WTC11 (cell line): ENCODE measurements around the gene SESN2. TPM values are rescaled to one million over a fixed set of nuclear protein-coding genes. Genes with fewer than 3 reads are reported as not detected.
A peak's percentile ranks its signal among the peaks of the same experiment; 100 is the strongest.

ENCODE experiments used
- ATAC-seq: fragments of 200-7000 bp; cut with Tn5 transposase; 2 replicates; pipeline ENCODE4 v1.10.0; 2021; ENCODE audit warnings: mild to moderate bottlenecking, moderate library complexity
- CTCF ChIA-PET: fragments of 300-600 bp; sonication (Branson Sonifier 250); formaldehyde crosslinking; loops from one replicate; lab custom pipeline; 2021; ENCODE audit warnings: antibody characterized with exemption; lab: Charles Lee
- POLR2A ChIA-PET: fragments of 350-600 bp; sonication (Branson Sonifier 250); formaldehyde crosslinking; loops from one replicate; lab custom pipeline; 2021; ENCODE audit warnings: antibody characterized with exemption; lab: Charles Lee
- DNase-seq: peaks from one replicate; pipeline ENCODE4 v3.0.0; 2021; ENCODE audit warnings: low spot score
- H3K27ac Mint-ChIP-seq: 2 replicates; pipeline ENCODE4 v1.8.0; 2021; ENCODE audit warnings: mixed read lengths
- H3K27me3 Mint-ChIP-seq: 2 replicates; pipeline ENCODE4 v1.8.0; 2021; ENCODE audit warnings: low read depth, mild to moderate bottlenecking, moderate library complexity, mixed read lengths
- H3K36me3 Mint-ChIP-seq: 2 replicates; pipeline ENCODE4 v1.8.0; 2021; ENCODE audit warnings: mixed read lengths
- H3K4me1 Mint-ChIP-seq: 2 replicates; pipeline ENCODE4 v1.8.0; 2022; ENCODE audit warnings: mixed read lengths
- H3K4me3 Mint-ChIP-seq: 2 replicates; pipeline ENCODE4 v1.8.0; 2021; ENCODE audit warnings: mild to moderate bottlenecking, moderate library complexity, mixed read lengths
- H3K9me3 Mint-ChIP-seq: 2 replicates; pipeline ENCODE4 v1.8.0; 2021; ENCODE audit warnings: mixed read lengths
- AFF4 ChIP-seq: sonication (generic); formaldehyde crosslinking; IDR thresholded peaks from 2 replicates; pipeline ENCODE4 v1.8.1; 2023; ENCODE audit warnings: mild to moderate bottlenecking, missing genetic modification reagents, borderline replicate concordance
- ARID4B ChIP-seq: sonication (generic); formaldehyde crosslinking; IDR thresholded peaks from 2 replicates; pipeline ENCODE4 v1.8.0; 2023; ENCODE audit warnings: missing genetic modification reagents, mild to moderate bottlenecking, borderline replicate concordance
- ATF1 ChIP-seq: sonication (generic); formaldehyde crosslinking; IDR thresholded peaks from 2 replicates; pipeline ENCODE4 v1.8.1; 2023; ENCODE audit warnings: mild to moderate bottlenecking, moderate library complexity, missing genetic modification reagents
- ATF6 ChIP-seq: sonication (generic); formaldehyde crosslinking; IDR thresholded peaks from 2 replicates; pipeline ENCODE4 v1.8.1; 2023; ENCODE audit warnings: mild to moderate bottlenecking, missing genetic modification reagents
- CREM ChIP-seq: sonication (generic); formaldehyde crosslinking; IDR thresholded peaks from 2 replicates; pipeline ENCODE4 v1.8.1; 2022; ENCODE audit warnings: mild to moderate bottlenecking, missing genetic modification reagents, moderate library complexity
- E2F5 ChIP-seq: sonication (generic); formaldehyde crosslinking; IDR thresholded peaks from 2 replicates; pipeline ENCODE4 v1.8.1; 2022; ENCODE audit warnings: mild to moderate bottlenecking, moderate library complexity, missing genetic modification reagents
- ETV6 ChIP-seq: sonication (generic); formaldehyde crosslinking; IDR thresholded peaks from 2 replicates; pipeline ENCODE4 v1.8.1; 2022; ENCODE audit warnings: mild to moderate bottlenecking, missing genetic modification reagents
- FOXP1 ChIP-seq: sonication (generic); formaldehyde crosslinking; IDR thresholded peaks from 2 replicates; pipeline ENCODE4 v1.8.0; 2022; ENCODE audit warnings: missing genetic modification reagents, mild to moderate bottlenecking, moderate library complexity, borderline replicate concordance
- HMGXB4 ChIP-seq: sonication (generic); formaldehyde crosslinking; IDR thresholded peaks from 2 replicates; pipeline ENCODE4 v1.8.1; 2023; ENCODE audit warnings: mild to moderate bottlenecking, moderate library complexity, missing genetic modification reagents
- JUN ChIP-seq: sonication (generic); formaldehyde crosslinking; IDR thresholded peaks from 2 replicates; pipeline ENCODE4 v1.8.0; 2023; ENCODE audit warnings: mild to moderate bottlenecking, missing genetic modification reagents
- MXD4 ChIP-seq: fragments of 250-450 bp; sonication (Bioruptor Pico); IDR thresholded peaks from 2 replicates; pipeline ENCODE4 v1.8.0; 2021; ENCODE audit warnings: mild to moderate bottlenecking, moderate library complexity, borderline replicate concordance
- ZBTB21 ChIP-seq: sonication (generic); formaldehyde crosslinking; IDR thresholded peaks from 2 replicates; pipeline ENCODE4 v1.8.1; 2023; ENCODE audit warnings: mild to moderate bottlenecking, missing genetic modification reagents, borderline replicate concordance
- ZNF138 ChIP-seq: sonication (generic); formaldehyde crosslinking; conservative IDR thresholded peaks from 2 replicates; pipeline ENCODE4 v1.8.1; 2022; ENCODE audit warnings: mild to moderate bottlenecking, moderate library complexity, missing genetic modification reagents
- ZNF232 ChIP-seq: sonication (generic); formaldehyde crosslinking; IDR thresholded peaks from 2 replicates; pipeline ENCODE4 v1.8.0; 2022; ENCODE audit warnings: mild to moderate bottlenecking, missing genetic modification reagents
- ZNF512 ChIP-seq: sonication (generic); formaldehyde crosslinking; IDR thresholded peaks from 2 replicates; pipeline ENCODE4 v1.8.1; 2022; ENCODE audit warnings: missing genetic modification reagents, borderline replicate concordance
- ZNF532 ChIP-seq: fragments of 250-450 bp; sonication (Bioruptor Pico); IDR thresholded peaks from 2 replicates; pipeline ENCODE4 v1.9.0; 2021; ENCODE audit warnings: mild to moderate bottlenecking, borderline replicate concordance
- total RNA-seq: library from RNA; stranded (reverse); gene quantifications from 3 replicates; pipeline ENCODE4 v1.2.3, GENCODE V29; 2021

Gene SESN2
- total RNA-seq, 1 experiment from 2014 or later, result 38.1 TPM

GRCh38 chr1:28244549-28245251 lies 14.6 kb upstream of the SESN2 start:
- CTCF ChIA-PET, result no interaction called here

More at GRCh38 chr1:28244549-28245251, 14.6 kb upstream of the SESN2 start:
- TF ChIP-seq ZNF512 (CRISPR knock-in tag), result no peak
- TF ChIP-seq JUN (CRISPR knock-in tag), result no peak
- TF ChIP-seq MXD4 (CRISPR knock-in tag), result no peak
- no peak for TF ChIP-seq ZNF532
- TF ChIP-seq ATF6 (CRISPR knock-in tag), result no peak
- no peak for TF ChIP-seq ETV6 (CRISPR knock-in tag)
- no peak for TF ChIP-seq ZNF232
- no peak for TF ChIP-seq ATF1 (CRISPR knock-in tag)
- TF ChIP-seq ZBTB21, result no peak
- no peak for TF ChIP-seq HMGXB4 (CRISPR knock-in tag)
- TF ChIP-seq AFF4, result no peak
- TF ChIP-seq ZNF138, result no peak
- no peak for TF ChIP-seq CREM (CRISPR knock-in tag)
- no peak for TF ChIP-seq ARID4B (CRISPR knock-in tag)
- no peak for TF ChIP-seq FOXP1 (CRISPR knock-in tag)
- no peak for TF ChIP-seq E2F5 (CRISPR knock-in tag)
- Mint-ChIP-seq H3K27ac (peak overlapping the region; percentile 42; the same call in 1 of the 2 replicates), H3K9me3 (no peaks in the 10 kb centered on the region), H3K4me1 (peaks cover 29% of the 10 kb centered on the region), H3K4me3 (no peak overlapping the region), H3K27me3 (no peaks in the 10 kb centered on the region), H3K36me3 (no peaks in the 10 kb centered on the region)
- ATAC-seq (no peak), DNase-seq (no peak)
- POLR2A ChIA-PET, result interaction anchor here (1.0 kb wide), 1 partner anchor 9 kb away, joined by 4 read pairs; the partner anchor contains the start of gene ATP5IF1
